DMS53 treated with DMSO at 0.1 percent for 48 hours (cell line): ENCODE data around the gene RXFP2.

Experiments used
- DNase-seq: peaks from one replicate; lab custom pipeline; 2025; ENCODE audit not compliant: unreplicated experiment; lab: John Stamatoyannopoulos, UW

RXFP2 gene

DNA sequence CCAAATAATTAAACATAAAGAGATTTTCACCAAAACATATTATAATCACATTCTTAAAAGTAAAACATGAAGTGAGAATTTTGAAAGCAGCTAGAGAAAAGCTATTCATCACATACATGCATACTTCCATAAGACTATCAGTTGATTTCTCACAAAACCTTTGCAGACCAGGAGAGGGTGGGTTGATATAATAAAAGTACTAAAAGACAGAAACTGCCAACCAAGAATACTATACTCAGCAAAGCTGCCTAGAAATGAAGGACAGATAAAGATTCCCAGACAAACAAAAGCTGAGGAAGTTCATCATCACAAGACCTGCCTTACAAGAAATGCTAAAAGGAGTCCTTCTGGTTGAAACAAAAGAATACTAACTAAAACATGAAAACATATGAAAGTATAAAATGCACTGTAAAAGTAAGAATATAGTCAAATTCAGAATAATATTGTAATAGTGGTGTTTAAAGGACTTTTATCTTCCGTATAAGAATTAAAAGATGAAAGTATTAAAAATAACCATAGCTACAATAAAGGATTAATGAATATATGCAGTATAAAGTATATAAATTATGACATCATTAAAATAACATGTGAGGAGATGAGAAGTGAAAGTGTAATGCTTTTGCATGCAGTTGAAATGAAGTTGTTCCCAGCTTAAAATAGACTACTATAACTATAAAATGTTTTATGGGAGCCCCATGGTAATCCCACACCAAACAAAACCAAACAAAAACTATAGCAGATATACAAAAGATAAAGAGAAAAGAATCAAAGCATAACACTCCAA, 76.2 kb downstream of the RXFP2 start:
- no peak for DNase-seq

DNA sequence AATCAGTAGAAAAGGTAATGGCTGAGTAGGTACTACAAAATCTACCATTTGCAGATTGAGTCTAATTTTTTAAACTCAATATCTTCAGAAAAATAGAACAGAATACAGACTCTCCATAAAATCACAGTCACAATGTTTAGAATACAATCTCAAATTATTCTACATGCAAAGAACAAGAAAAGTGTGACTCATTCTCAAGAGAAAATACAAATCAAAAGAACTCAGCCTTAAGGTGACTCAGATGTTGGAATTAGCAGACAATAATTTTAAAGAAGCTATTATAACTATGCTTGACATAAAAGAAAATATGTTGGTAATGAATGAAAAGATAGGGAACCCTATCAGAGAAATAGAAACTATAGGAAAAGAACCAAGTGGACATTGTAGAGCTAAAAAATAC, 78.9 kb downstream of the RXFP2 start:
- DNase-seq = no peak

DNA sequence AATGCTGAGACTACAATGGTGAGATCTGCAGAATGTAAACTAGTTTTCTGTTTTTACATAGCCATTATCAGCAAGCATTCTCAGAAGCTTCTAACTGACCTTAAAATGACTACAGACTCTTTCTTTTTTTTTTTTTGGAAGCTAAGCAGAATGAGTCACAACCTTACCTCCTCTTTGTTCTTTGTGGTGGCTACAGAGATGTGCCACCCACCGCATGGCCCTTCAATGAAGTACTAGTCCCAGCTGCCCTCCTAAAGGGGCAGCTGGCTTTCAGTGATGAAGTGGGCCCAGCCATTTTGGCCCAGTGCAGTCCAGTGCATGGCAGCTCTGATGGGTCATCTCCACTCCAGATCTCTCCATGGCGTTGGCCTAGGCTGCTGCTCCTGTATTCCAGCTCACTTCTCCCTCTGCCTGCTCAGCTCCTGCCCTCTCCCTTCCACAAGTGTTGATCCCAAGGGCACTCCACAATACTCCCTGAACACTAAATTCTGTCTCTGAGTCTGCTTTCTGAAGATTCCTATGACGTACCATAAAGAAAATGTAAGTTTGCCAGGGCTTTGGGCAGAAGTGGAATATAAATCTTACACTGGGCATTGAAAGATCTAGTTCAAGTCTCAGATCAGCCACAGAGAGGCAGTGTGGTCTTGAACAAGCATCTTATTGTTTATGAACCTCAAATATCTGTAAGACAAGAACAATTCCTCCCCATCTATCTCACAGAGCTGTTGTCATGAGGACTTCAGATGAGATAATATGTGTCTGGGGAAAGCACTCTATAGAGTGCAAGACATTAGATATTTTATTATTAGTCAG, 85.6 kb downstream of the RXFP2 start:
- DNase-seq = no peak

DNA sequence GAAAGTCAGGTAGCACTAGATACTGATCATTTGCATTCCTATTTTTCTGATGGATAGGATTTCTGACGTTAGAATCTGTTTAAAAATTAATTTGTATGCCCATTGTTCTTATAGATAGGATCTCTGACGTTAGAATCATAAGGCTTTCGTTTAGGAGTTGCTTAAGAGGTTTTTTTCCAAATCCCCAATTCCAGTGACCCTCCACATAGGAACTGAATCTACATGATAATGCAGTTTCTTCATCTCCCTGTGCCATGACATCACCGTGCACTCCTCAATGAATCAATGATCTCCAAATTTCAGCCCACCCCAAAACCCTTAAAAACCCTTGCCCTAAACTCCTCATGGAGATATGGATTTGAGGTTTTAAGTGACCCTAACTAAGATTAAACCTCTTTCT, 87.2 kb downstream of the RXFP2 start:
- DNase-seq = no peak

DNA sequence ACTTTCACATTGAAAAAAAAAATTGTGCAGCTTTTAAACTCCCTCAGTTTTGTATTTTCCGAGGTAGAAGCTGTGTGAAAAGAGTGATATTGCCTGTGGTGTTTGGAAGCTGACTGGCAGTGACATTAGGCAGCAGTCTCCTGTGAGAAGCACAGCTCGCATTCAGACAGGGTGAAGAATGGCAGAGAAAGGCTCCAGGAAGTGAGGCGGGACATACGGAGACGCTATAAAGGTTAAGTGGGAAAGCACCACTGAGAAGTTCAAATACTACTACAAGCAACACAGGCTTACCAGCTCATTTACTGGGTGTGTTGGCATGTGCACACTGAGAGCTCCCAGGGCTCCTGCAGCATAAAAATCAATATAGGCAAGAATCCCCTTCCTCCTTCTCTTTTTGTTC, 88.4 kb downstream of the RXFP2 start:
- no peak for DNase-seq

DNA sequence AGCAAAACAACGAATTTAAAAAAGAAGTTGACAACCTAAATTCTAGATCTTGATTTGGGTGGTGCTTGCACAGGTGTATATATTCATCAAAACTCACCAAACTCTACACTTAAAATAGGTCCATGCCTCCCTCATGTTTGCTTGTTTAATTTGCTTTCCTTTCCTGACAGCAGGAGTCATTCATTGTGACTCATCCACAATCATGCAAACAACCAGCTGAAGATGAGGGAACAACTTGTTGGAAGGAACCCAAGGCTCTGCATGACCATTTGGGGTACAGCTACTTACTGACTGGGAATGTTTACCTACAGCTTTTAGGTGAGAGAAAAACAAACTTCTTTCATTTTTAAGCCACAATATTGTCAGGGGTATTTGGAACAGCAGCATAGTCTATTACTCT, 96.6 kb downstream of the RXFP2 start:
- DNase-seq = peak; percentile 71

DNA sequence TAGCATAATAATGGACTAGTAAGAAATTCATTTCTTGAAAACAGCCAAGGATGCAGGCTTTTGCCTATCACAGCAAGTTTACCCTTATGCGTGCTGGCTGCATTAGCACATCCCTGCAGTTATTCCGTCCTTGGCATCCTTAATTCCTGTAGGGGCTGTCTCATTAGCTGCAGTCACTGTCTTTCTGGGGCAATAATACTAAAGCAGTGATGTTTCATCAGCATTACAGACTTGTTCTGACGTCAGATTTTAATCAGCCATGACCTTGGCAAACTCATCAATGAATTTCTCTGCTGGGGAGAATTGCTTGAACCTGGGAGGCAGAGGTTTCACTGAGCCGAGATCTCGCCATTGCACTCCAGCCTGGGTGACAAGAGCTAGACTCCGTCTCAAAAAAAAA, 103.7 kb downstream of the RXFP2 start:
- DNase-seq = no peak

DNA sequence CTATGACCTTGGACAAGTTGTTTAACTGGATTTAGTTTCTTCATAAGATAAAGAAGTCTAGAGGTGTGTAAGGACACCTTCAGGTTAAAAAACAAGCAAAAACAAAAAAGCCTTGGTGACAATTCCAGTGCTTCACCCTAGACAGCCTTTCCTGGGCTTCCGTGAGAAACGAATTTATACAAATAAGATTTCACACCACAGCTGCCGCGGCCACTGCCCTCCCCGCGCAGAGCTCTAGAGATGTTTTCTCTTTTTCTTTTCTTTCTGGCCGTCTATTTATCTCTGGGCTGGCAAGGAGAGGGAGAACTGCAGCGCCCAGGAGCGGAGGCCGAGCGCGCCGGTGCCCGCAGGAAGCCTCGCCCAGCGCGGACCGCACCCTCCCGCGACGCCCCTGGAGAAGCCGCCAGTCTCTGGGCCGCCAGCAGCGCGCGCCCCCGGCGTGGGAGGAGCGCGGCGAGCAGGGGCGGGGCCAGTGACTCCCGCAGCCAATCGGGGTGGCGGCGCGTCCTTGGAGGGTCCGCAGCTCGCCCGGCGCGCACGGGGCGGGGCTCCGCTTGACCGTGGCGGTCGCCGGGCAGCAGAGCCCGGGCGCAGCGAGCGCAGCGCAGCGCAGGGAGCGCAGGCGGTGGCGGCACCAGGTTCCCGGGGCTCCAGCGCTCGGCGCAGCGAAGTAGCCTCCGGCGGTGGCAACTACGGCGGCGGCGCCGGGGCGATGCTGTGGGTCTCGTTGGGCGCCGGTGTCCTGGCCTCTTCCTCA, 107.0 kb downstream of the RXFP2 start:
- peak; percentile 76 for DNase-seq

DNA sequence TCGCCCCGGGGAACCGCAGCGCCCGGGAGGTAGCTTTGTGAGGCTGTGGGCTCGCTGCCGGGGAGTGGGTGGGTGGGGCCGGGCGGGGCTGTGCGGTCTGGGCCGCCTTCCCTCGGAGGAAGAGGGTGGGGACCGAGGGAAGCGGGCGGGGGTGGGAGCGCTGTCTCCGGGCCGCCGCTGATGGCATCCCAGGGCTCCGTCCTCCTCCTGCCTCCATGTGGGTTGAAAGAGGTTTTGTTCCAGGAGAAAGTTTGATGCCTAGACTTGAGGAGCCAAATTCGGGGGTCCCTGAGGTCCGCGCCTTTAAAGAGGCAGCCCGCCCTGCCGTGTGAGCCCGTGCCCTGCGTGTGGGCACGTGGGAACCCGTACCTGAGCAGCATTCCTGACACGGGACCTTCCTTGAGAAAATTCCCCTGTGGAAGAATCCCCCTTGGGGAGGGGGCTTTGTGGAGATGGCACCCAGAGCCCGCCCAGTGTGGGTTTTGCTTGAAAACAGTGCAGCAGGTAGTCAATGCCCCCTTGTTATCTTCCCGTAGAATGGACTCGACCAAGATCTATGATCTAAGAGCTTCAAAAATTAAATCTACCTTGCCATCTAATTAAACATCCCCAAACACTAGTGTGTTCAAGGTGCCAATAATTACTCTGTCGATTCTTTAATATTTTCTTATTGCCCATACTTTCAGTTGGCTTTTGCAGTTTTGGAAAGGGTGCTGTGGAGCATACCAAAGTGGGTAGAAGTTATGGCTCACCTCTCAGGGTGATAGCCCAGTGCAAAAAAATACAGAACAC, 107.8 kb downstream of the RXFP2 start:
- DNase-seq = no peak

DNA sequence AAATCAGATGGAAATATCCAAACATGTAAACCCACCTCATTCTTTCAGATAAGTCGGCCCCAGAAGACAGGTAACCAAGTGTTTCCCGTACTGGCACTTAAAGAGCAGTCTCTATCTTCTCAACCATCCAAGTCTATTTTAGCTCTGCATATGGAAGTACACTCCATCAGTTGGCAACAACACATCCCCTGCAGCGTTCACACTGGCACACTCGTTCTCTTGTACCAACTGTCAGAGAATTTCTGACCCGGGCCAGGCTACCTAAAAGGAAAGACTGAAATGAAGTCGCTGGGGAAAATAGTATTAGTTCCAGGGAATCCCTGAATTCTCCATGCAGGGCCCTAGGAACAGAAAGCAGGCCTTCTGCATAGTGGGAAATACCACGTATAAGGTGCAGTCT, 109.3 kb downstream of the RXFP2 start:
- DNase-seq = no peak

DNA sequence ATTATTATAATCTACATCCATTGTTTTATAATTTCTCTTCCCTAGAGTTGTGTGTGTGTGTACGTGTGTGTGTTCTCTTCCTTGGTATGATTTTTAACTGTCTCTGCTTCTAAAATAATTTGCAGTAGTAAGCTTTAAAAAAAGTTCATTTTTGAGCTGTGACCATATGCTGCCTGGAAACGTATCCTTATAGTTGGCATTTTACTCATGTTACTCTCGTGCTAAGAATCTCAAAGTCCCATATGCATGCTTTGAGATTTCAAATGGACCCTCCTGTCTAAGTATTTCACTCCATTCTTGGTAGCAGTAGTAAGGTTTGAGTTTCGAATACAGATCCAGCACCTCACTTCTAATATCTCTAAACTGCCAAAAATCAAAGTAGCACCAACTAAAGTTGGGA, 109.9 kb downstream of the RXFP2 start:
- no peak for DNase-seq

DNA sequence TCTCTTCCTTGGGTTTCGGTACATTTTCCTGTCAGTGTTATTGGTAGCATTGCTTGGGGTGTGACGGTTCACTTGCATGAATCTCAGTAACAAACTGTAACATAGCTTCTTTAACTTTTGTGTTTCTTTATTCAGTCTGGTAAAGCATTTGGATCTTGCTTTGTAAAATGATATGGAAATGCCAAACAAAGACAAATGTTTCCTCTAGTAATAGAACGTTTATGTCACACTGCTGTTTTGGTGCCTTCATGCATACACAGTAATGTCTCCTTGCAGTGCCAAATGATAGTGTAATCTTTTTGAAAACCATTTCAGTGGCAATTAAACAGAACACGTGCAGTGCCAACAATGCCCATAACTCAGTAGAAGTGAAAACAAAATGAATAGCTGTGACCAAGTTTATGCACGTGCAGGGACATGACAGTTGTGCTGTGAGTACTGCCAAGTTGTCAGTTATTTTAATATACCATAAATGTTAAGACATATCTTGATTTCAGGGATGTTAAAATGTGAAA, 110.8 kb downstream of the RXFP2 start:
- DNase-seq = no peak

DNA sequence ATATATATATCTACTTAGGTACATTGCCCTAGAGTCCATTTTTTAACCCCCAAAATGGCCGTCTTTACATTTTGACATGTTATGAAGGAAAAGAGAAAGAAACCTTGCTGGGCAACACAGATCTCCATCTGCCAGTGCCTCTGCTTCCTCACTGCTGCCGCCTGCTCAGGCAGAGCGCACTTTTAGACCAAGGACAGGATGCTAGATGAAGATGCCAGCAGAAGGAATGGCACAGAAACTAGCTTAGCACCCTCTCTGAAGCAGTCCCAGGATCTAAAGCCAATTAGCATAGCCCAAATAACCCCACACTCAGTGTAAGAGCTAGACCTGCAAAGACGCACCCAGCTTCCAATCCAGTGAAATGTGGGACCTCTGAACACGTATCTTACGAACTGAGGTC, 111.9 kb downstream of the RXFP2 start:
- no peak for DNase-seq
